Retinal pigment epithelial cell (primary cell): ENCODE results near the gene SOS1.

Source experiments
- DNase-seq: peaks from one replicate; pipeline ENCODE4 v3.0.0-alpha.2; 2010; ENCODE audit warnings: low read depth
- H3K4me3 ChIP-seq: 2 replicates; pipeline ENCODE4 v1.5.1; 2011; ENCODE audit warnings: mild to moderate bottlenecking, low read length, control low read depth, moderate library complexity
- TF ChIP-seq, protein P1 (sequence below): conservative IDR thresholded peaks from 2 replicates; pipeline ENCODE4 v1.5.1; 2011; ENCODE audit warnings: low read depth, low read length, control low read depth, inconsistent platforms

Gene SOS1

GRCh38 chr2:39109537-39109936 lies 11.3 kb downstream of the SOS1 start:
- no peak for DNase-seq
- TF ChIP-seq, protein P1, sequence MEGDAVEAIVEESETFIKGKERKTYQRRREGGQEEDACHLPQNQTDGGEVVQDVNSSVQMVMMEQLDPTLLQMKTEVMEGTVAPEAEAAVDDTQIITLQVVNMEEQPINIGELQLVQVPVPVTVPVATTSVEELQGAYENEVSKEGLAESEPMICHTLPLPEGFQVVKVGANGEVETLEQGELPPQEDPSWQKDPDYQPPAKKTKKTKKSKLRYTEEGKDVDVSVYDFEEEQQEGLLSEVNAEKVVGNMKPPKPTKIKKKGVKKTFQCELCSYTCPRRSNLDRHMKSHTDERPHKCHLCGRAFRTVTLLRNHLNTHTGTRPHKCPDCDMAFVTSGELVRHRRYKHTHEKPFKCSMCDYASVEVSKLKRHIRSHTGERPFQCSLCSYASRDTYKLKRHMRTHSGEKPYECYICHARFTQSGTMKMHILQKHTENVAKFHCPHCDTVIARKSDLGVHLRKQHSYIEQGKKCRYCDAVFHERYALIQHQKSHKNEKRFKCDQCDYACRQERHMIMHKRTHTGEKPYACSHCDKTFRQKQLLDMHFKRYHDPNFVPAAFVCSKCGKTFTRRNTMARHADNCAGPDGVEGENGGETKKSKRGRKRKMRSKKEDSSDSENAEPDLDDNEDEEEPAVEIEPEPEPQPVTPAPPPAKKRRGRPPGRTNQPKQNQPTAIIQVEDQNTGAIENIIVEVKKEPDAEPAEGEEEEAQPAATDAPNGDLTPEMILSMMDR = no peak
- H3K4me3 ChIP-seq = no peak overlapping the region

DNA sequence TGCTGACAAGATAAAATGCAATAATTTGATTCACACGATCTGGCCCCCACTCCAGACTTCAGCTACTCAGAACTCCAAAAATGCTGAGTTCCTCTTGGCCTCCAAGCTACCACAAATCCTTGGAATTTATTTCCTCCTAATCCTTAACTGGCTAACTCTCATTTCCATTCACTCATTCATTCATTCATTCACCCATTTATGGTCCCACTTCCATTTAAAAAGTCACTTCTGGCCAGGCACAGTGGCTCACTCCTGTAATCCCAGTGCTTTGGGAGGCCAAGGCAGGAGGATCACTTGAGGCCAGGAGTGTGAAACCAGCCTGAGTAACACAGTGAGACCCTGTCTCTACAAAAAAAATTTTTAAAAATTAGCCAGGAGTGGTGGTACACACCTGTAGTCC lies 12.5 kb downstream of the SOS1 start:
- DNase-seq = no peak
- no peak overlapping the region for H3K4me3 ChIP-seq
- TF ChIP-seq, protein P1 = no peak

DNA sequence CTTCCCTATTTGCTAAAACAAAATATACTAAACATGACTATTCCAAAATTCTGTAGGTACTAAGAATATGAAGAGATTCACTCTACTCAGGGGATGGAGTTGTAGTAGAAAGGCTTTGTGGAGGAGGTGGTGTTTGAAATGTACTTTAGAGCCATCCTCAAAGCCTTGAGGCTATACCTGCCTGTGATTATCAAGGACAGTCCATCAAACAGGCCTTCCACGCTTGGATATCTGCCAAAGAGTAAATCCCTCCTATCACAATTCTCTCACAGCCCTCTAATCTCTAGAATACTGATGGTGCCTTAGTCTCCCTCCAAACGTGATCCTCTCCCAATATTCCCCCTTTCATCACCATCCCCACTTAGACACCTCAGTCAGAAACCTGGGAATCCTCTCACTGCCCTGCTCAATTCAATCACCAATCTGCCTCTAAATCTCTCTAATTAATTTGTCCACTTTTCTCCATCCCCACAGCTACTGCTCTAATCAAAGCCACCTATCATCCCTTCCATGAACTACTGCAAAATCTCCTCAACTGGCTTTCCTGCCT lies 13.1 kb downstream of the SOS1 start:
- TF ChIP-seq, protein P1 = no peak
- H3K4me3 ChIP-seq = no peak overlapping the region
- no peak for DNase-seq

DNA sequence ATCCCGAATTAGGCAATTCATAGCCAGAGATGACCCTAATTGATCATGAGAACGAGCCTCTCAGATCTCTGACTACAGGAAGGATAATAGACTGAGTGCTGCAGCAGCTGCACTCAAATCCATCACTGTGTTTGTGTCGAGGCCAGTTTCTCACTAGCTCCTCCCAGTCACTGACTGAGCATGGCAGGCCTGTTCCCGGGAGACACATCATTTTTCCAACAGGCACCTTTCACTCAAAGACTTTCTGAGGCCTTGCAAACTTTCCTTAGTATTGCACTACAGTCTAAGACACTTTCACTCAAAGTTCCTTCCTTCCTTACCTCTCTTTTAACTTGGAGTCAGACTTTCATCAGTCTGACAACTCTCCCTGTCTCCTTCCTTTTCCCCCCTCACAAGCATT lies 13.7 kb downstream of the SOS1 start:
- TF ChIP-seq, protein P1 = no peak
- no peak for DNase-seq
- H3K4me3 ChIP-seq = no peak overlapping the region

DNA sequence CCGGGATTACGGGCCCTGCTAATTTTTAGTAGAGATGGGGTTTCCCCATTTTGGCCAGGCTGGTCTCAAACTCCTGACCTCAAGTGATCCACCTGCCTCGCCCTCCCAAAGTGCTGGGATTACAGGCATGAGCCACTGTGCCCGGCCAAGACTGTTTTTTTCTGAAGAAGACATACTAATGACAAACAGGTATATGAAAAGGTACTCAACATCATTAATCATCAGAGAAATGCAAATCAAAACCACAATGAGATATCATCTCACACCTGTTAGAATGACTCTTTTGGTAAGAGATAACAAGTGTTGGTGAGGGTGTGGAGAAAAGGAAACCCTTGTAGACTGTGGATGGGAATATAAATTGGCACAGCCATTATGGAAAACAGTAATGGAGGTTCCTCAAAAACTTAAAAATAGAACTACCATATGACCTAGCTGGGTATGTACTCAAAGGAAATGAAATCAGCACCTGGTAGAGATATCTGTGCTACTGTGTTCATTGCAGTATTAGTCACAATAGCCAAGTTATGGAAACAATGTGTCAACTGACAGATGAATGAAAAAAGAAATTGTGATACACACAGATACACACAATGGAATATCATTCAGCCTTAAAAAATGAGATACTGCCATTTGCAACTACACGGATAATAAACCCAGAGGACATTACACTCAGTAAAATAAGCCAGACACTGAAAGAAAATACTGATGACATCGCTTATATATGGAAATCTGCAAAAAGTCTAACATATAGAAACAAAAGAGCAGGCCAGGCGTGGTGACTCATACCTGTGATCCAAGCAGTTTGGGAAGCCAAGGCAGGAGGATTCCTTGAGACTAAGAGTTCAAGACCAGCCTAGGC lies 20.8 kb downstream of the SOS1 start:
- no peak for DNase-seq
- no peak overlapping the region for H3K4me3 ChIP-seq
- TF ChIP-seq, protein P1 = no peak

- no peak for DNase-seq
- H3K4me3 ChIP-seq = no peak overlapping the region
- TF ChIP-seq, protein P1 = no peak
Observed at GRCh38 chr2:39099310-39099869, 21.5 kb downstream of the SOS1 start.
